GM12878 (cell line): Measurements from ENCODE around the gene RRBP1. TPM values are rescaled to one million over a fixed set of nuclear protein-coding genes. Genes with fewer than 3 reads are reported as not detected.

Experiments
- ATAC-seq: fragments of 200-7000 bp; cut with Tn5 transposase; 3 replicates; pipeline ENCODE4 v1.9.1; 2020; ENCODE audit warnings: mild to moderate bottlenecking, moderate library complexity
- BruUV-seq: library from RNA; stranded (reverse); fragments of 400-500 nt; replicated peaks from 2 replicates; lab custom pipeline; 2021; lab: Mats Ljungman, UMichigan
- CTCF ChIA-PET: fragments of 300-600 bp; sonication (Branson Sonifier 250); formaldehyde crosslinking; extraction: SDS; loops from one replicate; lab custom pipeline; 2021; ENCODE audit warnings: inconsistent platforms; lab: Yijun Ruan, JAX
- POLR2A ChIA-PET: fragments of 350-600 bp; formaldehyde crosslinking; extraction: SDS; loops from one replicate; lab custom pipeline; 2021; ENCODE audit warnings: inconsistent platforms; lab: Charles Lee
- RAD21 ChIA-PET: fragments of 300-600 bp; sonication (Branson Sonifier 250); formaldehyde crosslinking; loops from one replicate; lab custom pipeline; 2023; ENCODE audit warnings: antibody characterized with exemption; ENCODE audit not compliant: unreplicated experiment; lab: Charles Lee
- SMC1A ChIA-PET: fragments of 300-600 bp; sonication (Branson Sonifier 250); formaldehyde crosslinking; loops from one replicate; lab custom pipeline; 2023; ENCODE audit not compliant: unreplicated experiment, uncharacterized antibody; lab: Charles Lee
- DNase-seq: peaks from one replicate; pipeline ENCODE4 v3.0.0-alpha.2; 2011; ENCODE audit warnings: low read depth, low spot score
- FAIRE-seq: peaks from 3 replicates; lab custom pipeline; 2011; peaks lifted over from hg19 to GRCh38; lab: Jason Lieb, UNC
- H2AFZ ChIP-seq: 2 replicates; pipeline ENCODE4 v1.6.0; 2011; ENCODE audit warnings: low read depth, low read length, control low read depth; ENCODE audit not compliant: control insufficient read depth
- H3K27ac ChIP-seq: 2 replicates; pipeline ENCODE4 v1.5.1; 2011; ENCODE audit warnings: control low read depth; ENCODE audit not compliant: control insufficient read depth, insufficient read depth
- H3K27me3 ChIP-seq, 2 experiments: replicated peaks in 1 of 2; 2 replicates each; pipeline versions ENCODE4 v1.6.0 to v1.6.1; 2011; ENCODE audit warnings: low read length in 1 of 2; ENCODE audit not compliant: control insufficient read depth in 2 of 2, insufficient read depth in 2 of 2
- H3K36me3 ChIP-seq, 2 experiments: 2 replicates each; pipeline ENCODE4 v1.5.1; 2011; ENCODE audit warnings: low read length in 1 of 2; ENCODE audit not compliant: control insufficient read depth in 2 of 2, insufficient read depth in 2 of 2
- H3K4me1 ChIP-seq: 2 replicates; pipeline ENCODE4 v1.6.1; 2011; ENCODE audit warnings: mild to moderate bottlenecking, low read length, moderate library complexity, mixed read lengths; ENCODE audit not compliant: control insufficient read depth, insufficient read depth
- H3K4me2 ChIP-seq: 2 replicates; pipeline ENCODE4 v1.6.0; 2011; ENCODE audit warnings: control low read depth; ENCODE audit not compliant: control insufficient read depth, insufficient read depth
- H3K4me3 ChIP-seq: fragments of 200-600 bp; sonication (generic); 2 replicates; pipeline ENCODE4 v1.5.1; 2016
- H3K79me2 ChIP-seq: 2 replicates; pipeline ENCODE4 v1.6.0; 2011; ENCODE audit warnings: low read length; ENCODE audit not compliant: control insufficient read depth, insufficient read depth
- H3K9ac ChIP-seq: 2 replicates; pipeline ENCODE4 v1.8.0; 2011; ENCODE audit warnings: low read length, control low read depth, mixed read lengths; ENCODE audit not compliant: control insufficient read depth, insufficient read depth
- H3K9me3 ChIP-seq: replicated peaks from 3 replicates; pipeline ENCODE4 v1.5.1; 2011; ENCODE audit warnings: mild to moderate bottlenecking, low read length; ENCODE audit not compliant: control insufficient read depth, insufficient read depth
- H4K20me1 ChIP-seq: 2 replicates; pipeline ENCODE4 v1.6.0; 2011; ENCODE audit not compliant: control insufficient read depth, insufficient read depth
- BACH1 ChIP-seq: fragments of 450-650 bp; IDR thresholded peaks from 2 replicates; pipeline ENCODE4 v1.6.1; 2017; ENCODE audit warnings: mild to moderate bottlenecking, borderline replicate concordance
- CHD4 ChIP-seq: fragments of 200-600 bp; sonication (generic); IDR thresholded peaks from 2 replicates; pipeline ENCODE4 v1.6.1; 2016; ENCODE audit warnings: mild to moderate bottlenecking
- CUX1 ChIP-seq: IDR thresholded peaks from 2 replicates; pipeline ENCODE4 v1.6.1; 2012; ENCODE audit warnings: improper control_type of control experiment, low read depth, low read length; ENCODE audit not compliant: insufficient replicate concordance
- NBN ChIP-seq: fragments of 450-650 bp; IDR thresholded peaks from 2 replicates; pipeline ENCODE4 v1.6.1; 2016
- NR2C1 ChIP-seq: fragments of 450-650 bp; IDR thresholded peaks from 2 replicates; pipeline ENCODE4 v1.6.1; 2017; ENCODE audit warnings: antibody characterized with exemption, mild to moderate bottlenecking, moderate library complexity
- TCF7 ChIP-seq: IDR thresholded peaks from 2 replicates; pipeline ENCODE4 v1.6.1; 2014; ENCODE audit warnings: antibody characterized with exemption, borderline replicate concordance
- YY1 ChIP-seq: IDR thresholded peaks from 2 replicates; pipeline ENCODE4 v1.6.1; 2011; ENCODE audit warnings: low read depth, mild to moderate bottlenecking, low read length
- ZBTB11 ChIP-seq: fragments of 450-650 bp; formaldehyde crosslinking; IDR thresholded peaks from 2 replicates; pipeline ENCODE4 v1.5.0; 2022; ENCODE audit warnings: mild to moderate bottlenecking, missing genetic modification characterization
- ZBTB4 ChIP-seq: fragments of 450-650 bp; formaldehyde crosslinking; IDR thresholded peaks from 2 replicates; pipeline ENCODE4 v1.4.0; 2022; ENCODE audit warnings: mild to moderate bottlenecking, moderate library complexity
- WGBS: methylation state at CpG from one replicate; pipeline ENCODE4 v1.1.6; 2016; ENCODE audit warnings: low lambda C conversion rate; ENCODE audit not compliant: insufficient replicate concordance, insufficient coverage; ENCODE audit errors: missing lambda C conversion rate; 5-methylcytosine and 5-hydroxymethylcytosine counted together
- in situ Hi-C: fragments of 300-500 bp; cut with MboI; formaldehyde crosslinking; loops from 9 replicates; pipeline ENCODE4 v1.14.3; 2018; ENCODE audit warnings: mixed read lengths
- intact Hi-C: fragments of 100-400 bp; cut with micrococcal nuclease; formaldehyde crosslinking; loops from one replicate; pipeline ENCODE4 v1.14.2; 2022; ENCODE audit not compliant: unreplicated experiment
- polyA plus RNA-seq, 11 experiments: library from polyadenylated mRNA; depleted of rRNA in 4 of 11; unstranded in 6 of 11; stranded (reverse) in 5 of 11; fragments of >200 nt; fragmentation: Nextera tagmentation in 4 of 11; fragmentation: Illumina TruSeq in 1 of 11; extraction: Ambion mirVana in 4 of 11; extraction: Trizol in 1 of 11; gene quantifications; 1 replicate in 1 of 11; 2 replicates in 10 of 11; pipeline versions ENCODE4 v1.2.1 to v1.2.3, GENCODE V29; 2011 to 2016; ENCODE audit warnings: inconsistent platforms in 2 of 11, missing spikeins in 2 of 11, low read depth in 1 of 11
- total RNA-seq, 4 experiments: library from RNA; depleted of rRNA in 3 of 4; stranded (reverse); fragments of >200 nt in 3 of 4; fragmentation: Illumina TruSeq in 1 of 4; extraction: Trizol in 1 of 4; gene quantifications; 2 replicates each; pipeline versions ENCODE4 v1.2.1 to v1.2.3, GENCODE V29; 2013 to 2021

The RRBP1 gene
- total and polyA plus RNA-seq, 10 of the 15 experiments (the other 5 are each of a cell fraction or from before 2014, with no cell fraction given): 1.2 to 57.4 (median 24.6) TPM

DNA sequence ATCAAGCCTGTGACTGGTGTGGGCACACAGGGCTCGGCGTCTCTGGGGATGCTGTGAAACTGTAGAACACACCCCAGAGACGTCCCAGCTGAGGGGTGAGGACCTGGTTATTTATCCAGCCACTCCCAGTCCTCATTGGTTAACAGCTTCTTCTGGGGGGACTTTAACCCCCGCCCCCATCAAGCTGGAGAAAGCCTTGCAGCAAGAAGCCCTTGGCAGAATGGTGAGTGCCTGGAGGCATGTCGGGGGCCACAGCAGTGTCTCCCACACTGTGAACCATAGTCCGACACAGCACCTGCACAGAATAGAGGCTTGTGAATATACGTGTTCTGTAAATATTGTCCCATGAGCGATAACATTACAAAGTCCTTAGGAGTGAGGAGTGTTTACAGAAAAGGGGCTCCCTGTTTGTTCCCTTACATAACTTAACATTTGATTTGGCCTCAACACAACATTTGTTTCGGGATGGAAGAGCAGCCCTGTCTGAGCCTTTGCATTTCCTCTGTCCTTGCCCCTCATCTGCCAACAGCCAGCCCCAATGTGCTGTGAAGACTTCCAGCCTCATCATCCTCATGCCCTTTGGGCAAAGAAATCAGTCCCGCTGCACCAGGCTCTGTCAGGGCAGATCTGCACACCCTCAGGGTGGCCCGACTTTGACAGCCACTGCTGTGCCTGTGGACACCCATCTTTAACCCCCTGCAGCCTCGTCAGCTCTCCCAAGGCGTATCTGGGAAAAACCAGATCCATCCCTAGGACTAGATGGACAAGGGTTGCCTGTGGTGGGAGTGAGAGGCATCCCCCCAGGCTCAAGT lies 2.2 kb upstream of the RRBP1 start:
- Histone ChIP-seq H3K27me3 (peaks cover 0 to 10% of the 10 kb centered on the region in 2 experiments; a peak in 1 of 4 replicates), H3K4me3 (no peak overlapping the region), H3K36me3 (no peaks in the 10 kb centered on the region; a peak in 1 of 4 replicates), H3K27ac (no peak overlapping the region), H3K4me1 (peaks cover 8% of the 10 kb centered on the region), H3K4me2 (no peak overlapping the region), H3K79me2 (peaks cover 22% of the 10 kb centered on the region), H4K20me1 (no peaks in the 10 kb centered on the region), H3K9ac (no peak overlapping the region), H2AFZ (no peak overlapping the region), H3K9me3 (peaks cover 2% of the 10 kb centered on the region; the same call in 2 of the 3 replicates)
- intact Hi-C loops: loop anchor here (5.0 kb wide), 2 partner anchors 173 to 193 kb away; no protein-coding TSS in a partner anchor
- ChIA-PET RAD21 (no interaction called here), SMC1A (interaction anchor here (3.1 kb wide), 1 partner anchor 213 kb away, joined by 19 read pairs; no protein-coding TSS in a partner anchor), POLR2A (no interaction called here), CTCF (interaction anchor here (2.6 kb wide), 1 partner anchor 19 kb away, joined by 23 read pairs; no protein-coding TSS in a partner anchor)
- BruUV-seq: no TSS peak
- no peak for FAIRE-seq
- no peak for ATAC-seq
- in situ Hi-C loops: no loop called here
- WGBS: 53% methylated on average over 13 of the region's 13 CpGs
- DNase-seq: no peak
- TF ChIP-seq BACH1 (no peak), CUX1 (no peak), CHD4 (no peak), ZBTB4 (CRISPR knock-in tag) (no peak), YY1 (no peak), NBN (no peak), NR2C1 (no peak), ZBTB11 (CRISPR knock-in tag) (no peak), TCF7 (no peak)
